ENCODE measurements around the gene SLC12A1. TPM values are rescaled to one million over a fixed set of nuclear protein-coding genes. Genes with fewer than 3 reads are reported as not detected.
A peak's percentile ranks its signal among the peaks of the same experiment; 100 is the strongest.

The SLC12A1 gene
- total RNA-seq, 1 donor from 2014 or later: not detected

DNA sequence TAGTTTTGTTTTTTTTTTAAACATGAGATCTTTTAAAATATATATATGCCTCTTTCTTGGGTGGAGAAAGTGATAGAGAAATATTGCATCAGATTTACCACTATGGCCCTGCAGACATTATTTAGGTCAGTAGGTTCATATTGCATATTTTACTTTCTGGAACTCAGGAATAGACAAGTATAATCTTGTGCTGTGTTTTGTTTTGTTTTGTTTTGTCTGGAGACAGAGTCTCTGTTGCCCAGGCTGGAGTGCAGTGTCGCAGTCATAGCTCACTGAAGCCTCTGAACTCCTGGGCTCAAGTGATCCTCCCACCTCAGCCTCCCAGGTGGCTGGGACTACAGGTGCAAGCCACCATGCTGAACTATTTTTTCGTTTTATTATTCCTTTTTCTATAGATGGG is 103.6 kb downstream of the SLC12A1 start:
- no peak for FAIRE-seq
- Histone ChIP-seq H3K36me3 (ENCODE audit: control insufficient read depth, insufficient read depth, low read length) (no peaks in the 10 kb centered on the region), H3K27me3 (ENCODE audit: control insufficient read depth, insufficient read depth, low read length) (no peaks in the 10 kb centered on the region), H3K4me3 (ENCODE audit: low read depth, low read length) (no peak overlapping the region)
- TF ChIP-seq, protein P1, sequence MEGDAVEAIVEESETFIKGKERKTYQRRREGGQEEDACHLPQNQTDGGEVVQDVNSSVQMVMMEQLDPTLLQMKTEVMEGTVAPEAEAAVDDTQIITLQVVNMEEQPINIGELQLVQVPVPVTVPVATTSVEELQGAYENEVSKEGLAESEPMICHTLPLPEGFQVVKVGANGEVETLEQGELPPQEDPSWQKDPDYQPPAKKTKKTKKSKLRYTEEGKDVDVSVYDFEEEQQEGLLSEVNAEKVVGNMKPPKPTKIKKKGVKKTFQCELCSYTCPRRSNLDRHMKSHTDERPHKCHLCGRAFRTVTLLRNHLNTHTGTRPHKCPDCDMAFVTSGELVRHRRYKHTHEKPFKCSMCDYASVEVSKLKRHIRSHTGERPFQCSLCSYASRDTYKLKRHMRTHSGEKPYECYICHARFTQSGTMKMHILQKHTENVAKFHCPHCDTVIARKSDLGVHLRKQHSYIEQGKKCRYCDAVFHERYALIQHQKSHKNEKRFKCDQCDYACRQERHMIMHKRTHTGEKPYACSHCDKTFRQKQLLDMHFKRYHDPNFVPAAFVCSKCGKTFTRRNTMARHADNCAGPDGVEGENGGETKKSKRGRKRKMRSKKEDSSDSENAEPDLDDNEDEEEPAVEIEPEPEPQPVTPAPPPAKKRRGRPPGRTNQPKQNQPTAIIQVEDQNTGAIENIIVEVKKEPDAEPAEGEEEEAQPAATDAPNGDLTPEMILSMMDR (IDR thresholded peaks at IDR 0.05; ENCODE audit: insufficient read depth, low read length, severe bottlenecking): no peak
- DNase-seq (ENCODE audit: low read depth): peak; percentile 86

DNA sequence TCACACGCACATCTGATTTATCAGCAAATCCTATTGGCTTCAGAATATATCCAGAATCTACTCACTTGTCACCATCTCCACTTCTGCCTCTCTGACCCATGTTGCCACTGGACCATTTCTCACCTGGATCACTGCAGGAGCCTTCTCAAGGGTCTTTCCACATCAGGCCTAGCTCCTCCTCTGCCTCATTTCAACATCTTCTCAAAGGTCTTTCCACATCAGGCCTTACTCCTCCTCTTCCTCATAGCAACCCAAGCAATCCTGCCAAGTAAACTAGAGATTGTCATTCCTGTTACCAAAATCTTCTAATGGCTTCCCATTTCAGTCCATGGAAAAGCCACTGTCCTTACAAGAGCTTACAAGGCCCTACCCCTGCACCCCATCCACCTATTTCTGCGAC is 107.1 kb downstream of the SLC12A1 start:
- no peak for DNase-seq (ENCODE audit: low read depth)
- no peaks in the 10 kb centered on the region for H3K36me3 ChIP-seq (ENCODE audit: control insufficient read depth, insufficient read depth, low read length)
- no peak overlapping the region for H3K4me3 ChIP-seq (ENCODE audit: low read depth, low read length)
- H3K27me3 ChIP-seq (ENCODE audit: control insufficient read depth, insufficient read depth, low read length): no peaks in the 10 kb centered on the region
- TF ChIP-seq, protein P1 (IDR thresholded peaks at IDR 0.05; ENCODE audit: insufficient read depth, low read length, severe bottlenecking): no peak
- no peak for FAIRE-seq

DNA sequence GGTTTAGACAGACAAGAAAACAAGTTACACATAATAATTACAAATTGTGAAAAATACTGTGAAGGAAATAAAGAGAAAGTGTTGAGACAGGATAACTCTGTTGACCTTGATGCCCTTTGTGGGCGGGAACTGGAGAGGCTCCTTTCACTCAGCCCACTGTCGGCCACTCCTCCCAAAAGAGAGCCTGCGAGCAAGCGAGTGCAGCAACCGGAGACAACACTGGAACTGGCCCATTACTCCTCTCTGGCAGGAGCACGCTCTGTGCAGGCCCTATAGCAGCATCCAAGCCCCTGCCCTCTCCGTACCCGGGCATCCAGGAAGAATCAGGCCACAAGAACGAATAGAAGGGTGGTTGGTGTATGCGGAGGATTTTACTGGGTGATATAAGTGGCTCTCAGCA is 108.9 kb downstream of the SLC12A1 start:
- TF ChIP-seq, protein P1 (IDR thresholded peaks at IDR 0.05; ENCODE audit: insufficient read depth, low read length, severe bottlenecking): no peak
- H3K27me3 ChIP-seq (ENCODE audit: control insufficient read depth, insufficient read depth, low read length): no peaks in the 10 kb centered on the region
- FAIRE-seq: no peak
- H3K36me3 ChIP-seq (ENCODE audit: control insufficient read depth, insufficient read depth, low read length): no peaks in the 10 kb centered on the region
- no peak for DNase-seq (ENCODE audit: low read depth)
- H3K4me3 ChIP-seq (ENCODE audit: low read depth, low read length): no peak overlapping the region

- TF ChIP-seq, protein P1 (IDR thresholded peaks at IDR 0.05; ENCODE audit: insufficient read depth, low read length, severe bottlenecking): no peak
- Histone ChIP-seq H3K4me3 (ENCODE audit: low read depth, low read length) (no peak overlapping the region), H3K27me3 (ENCODE audit: control insufficient read depth, insufficient read depth, low read length) (no peaks in the 10 kb centered on the region), H3K36me3 (ENCODE audit: control insufficient read depth, insufficient read depth, low read length) (no peaks in the 10 kb centered on the region)
- no peak for FAIRE-seq
- peak; percentile 20 for DNase-seq (ENCODE audit: low read depth)
Measured at GRCh38 chr15:48317221-48317620, 111.1 kb downstream of the SLC12A1 start.

DNA sequence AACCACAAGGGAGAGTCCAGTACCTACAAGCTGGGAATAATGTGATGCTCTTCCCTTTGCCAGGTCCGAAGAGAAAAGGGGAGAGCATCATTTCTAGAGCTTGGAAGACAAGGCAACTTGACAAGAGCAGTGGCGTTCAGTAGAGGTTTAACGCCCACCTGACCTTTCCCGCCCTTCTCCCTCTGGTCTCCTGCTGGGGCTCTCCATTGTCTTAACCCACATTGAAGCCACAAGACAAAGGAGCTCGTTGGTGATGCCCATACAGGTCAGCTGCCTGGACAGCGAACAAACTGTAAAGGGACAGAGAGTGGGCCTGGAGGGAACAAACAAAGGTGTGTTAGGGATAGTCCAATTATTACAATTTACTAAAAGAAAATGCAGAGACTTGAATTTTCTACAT is 112.0 kb downstream of the SLC12A1 start:
- no peak for FAIRE-seq
- H3K36me3 ChIP-seq (ENCODE audit: control insufficient read depth, insufficient read depth, low read length): no peaks in the 10 kb centered on the region
- no peak for DNase-seq (ENCODE audit: low read depth)
- no peak overlapping the region for H3K4me3 ChIP-seq (ENCODE audit: low read depth, low read length)
- TF ChIP-seq, protein P1 (IDR thresholded peaks at IDR 0.05; ENCODE audit: insufficient read depth, low read length, severe bottlenecking): no peak
- H3K27me3 ChIP-seq (ENCODE audit: control insufficient read depth, insufficient read depth, low read length): no peaks in the 10 kb centered on the region

DNA sequence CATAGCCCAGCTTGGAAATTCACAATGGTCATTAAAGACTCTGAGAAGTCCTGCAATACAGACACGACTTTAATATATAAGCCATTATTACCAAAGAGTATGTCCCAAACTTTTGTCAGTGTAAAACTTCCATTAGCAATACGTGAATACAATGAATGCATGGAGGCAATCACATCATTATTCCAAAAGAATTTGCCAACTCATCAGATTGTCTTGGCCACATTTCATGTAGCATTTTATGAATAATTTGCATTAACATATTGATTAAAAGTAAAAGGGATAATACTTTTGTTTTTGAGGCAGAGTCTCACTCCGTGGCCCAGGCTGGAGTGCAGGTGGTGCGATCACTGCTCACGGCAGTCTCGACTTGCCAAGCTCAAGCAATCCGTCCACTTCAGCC is 117.2 kb downstream of the SLC12A1 start:
- H3K36me3 ChIP-seq (ENCODE audit: control insufficient read depth, insufficient read depth, low read length): no peaks in the 10 kb centered on the region
- DNase-seq (ENCODE audit: low read depth): no peak
- no peak overlapping the region for H3K4me3 ChIP-seq (ENCODE audit: low read depth, low read length)
- TF ChIP-seq, protein P1 (IDR thresholded peaks at IDR 0.05; ENCODE audit: insufficient read depth, low read length, severe bottlenecking): no peak
- no peak for FAIRE-seq
- no peaks in the 10 kb centered on the region for H3K27me3 ChIP-seq (ENCODE audit: control insufficient read depth, insufficient read depth, low read length)

All from bronchial epithelial cell (primary cell).